Measurements from ENCODE around the gene CRTC1.

GRCh38 chr19:18668744-18669523 lies 14.5 kb upstream of the CRTC1 start:
- no peak for TF ChIP-seq CTCF (IDR thresholded peaks at IDR 0.05; ENCODE audit: insufficient read depth, low read length, poor library complexity, severe bottlenecking)
- no peak for TF ChIP-seq EZH2phosphoT487 (conservative IDR thresholded peaks at IDR 0.05; ENCODE audit: low read length)

Data from SU-DHL-6 (cell line).